SU-DHL-6 (cell line): ENCODE measurements around the gene RNF141.

Experiments
- H2AFZ ChIP-seq: fragments of 200-600 bp; sonication (generic); 2 replicates; pipeline ENCODE4 v1.6.1; 2014; ENCODE audit warnings: low read depth, mild to moderate bottlenecking, moderate library complexity, mixed read lengths, antibody characterized with exemption, low read length; ENCODE audit not compliant: severe bottlenecking
- H3F3A ChIP-seq: fragments of 200-600 bp; shearing (Covaris generic); 2 replicates; pipeline ENCODE4 v1.6.0; 2016; ENCODE audit warnings: antibody characterized with exemption, mild to moderate bottlenecking; ENCODE audit not compliant: insufficient read depth
- H3K27ac ChIP-seq: fragments of 200-600 bp; sonication (generic); 2 replicates; pipeline ENCODE4 v1.5.1; 2016; ENCODE audit warnings: low read depth, mild to moderate bottlenecking, low read length, moderate library complexity, mixed read lengths
- H3K27me3 ChIP-seq: fragments of 200-600 bp; sonication (generic), shearing (Covaris generic); 2 replicates; pipeline ENCODE4 v1.6.0; 2014; ENCODE audit warnings: mild to moderate bottlenecking, low read length
- H3K36me3 ChIP-seq: fragments of 200-600 bp; sonication (generic); 2 replicates; pipeline ENCODE4 v1.6.1; 2014; ENCODE audit warnings: mild to moderate bottlenecking, low read length, mixed read lengths
- H3K4me2 ChIP-seq: fragments of 300-600, 200-600 bp; shearing (Covaris generic), sonication (generic); 2 replicates; pipeline ENCODE4 v1.6.0; 2014; ENCODE audit warnings: low read length, low read depth, mild to moderate bottlenecking; ENCODE audit not compliant: poor library complexity, severe bottlenecking
- H3K4me3 ChIP-seq: fragments of 200-600 bp; sonication (generic); 2 replicates; pipeline ENCODE4 v1.5.1; 2014; ENCODE audit warnings: antibody characterized with exemption, low read length, mild to moderate bottlenecking, mixed read lengths; ENCODE audit not compliant: insufficient read depth, poor library complexity, severe bottlenecking
- H3K79me2 ChIP-seq: fragments of 200-600 bp; sonication (generic); 2 replicates; pipeline ENCODE4 v1.6.1; 2014; ENCODE audit warnings: mild to moderate bottlenecking, low read length, moderate library complexity; ENCODE audit not compliant: insufficient read depth
- H3K9ac ChIP-seq: fragments of 200-600 bp; sonication (generic); 2 replicates; pipeline ENCODE4 v1.7.0; 2014; ENCODE audit warnings: mild to moderate bottlenecking, low read length
- H3K9me2 ChIP-seq: fragments of 200-600 bp; sonication (generic); replicated peaks from 2 replicates; pipeline ENCODE4 v1.6.1; 2014; ENCODE audit warnings: low read length; ENCODE audit not compliant: insufficient read depth
- H3K9me3 ChIP-seq: fragments of 200-600 bp; sonication (generic); 2 replicates; pipeline ENCODE4 v1.6.1; 2014; ENCODE audit warnings: low read length, mixed read lengths; ENCODE audit not compliant: insufficient read depth
- H4K20me1 ChIP-seq: fragments of 200-600 bp; sonication (generic); 2 replicates; pipeline ENCODE4 v1.6.1; 2014; ENCODE audit warnings: low read depth, mild to moderate bottlenecking, antibody characterized with exemption, low read length, moderate library complexity, mixed read lengths
- EZH2phosphoT487 ChIP-seq: fragments of 200-600 bp; sonication (generic), shearing (Covaris generic); conservative IDR thresholded peaks from 2 replicates; pipeline ENCODE4 v1.6.1; 2018; ENCODE audit warnings: mild to moderate bottlenecking, antibody characterized with exemption, low read length, moderate library complexity, mixed read lengths
- TF ChIP-seq, protein P1 (sequence below): fragments of 200-600 bp; sonication (generic); IDR thresholded peaks from one replicate; pipeline ENCODE4 v1.5.1; 2017; ENCODE audit warnings: antibody characterized with exemption, mild to moderate bottlenecking, low read length, moderate library complexity; ENCODE audit not compliant: insufficient read depth, poor library complexity, severe bottlenecking

RNF141 gene

DNA sequence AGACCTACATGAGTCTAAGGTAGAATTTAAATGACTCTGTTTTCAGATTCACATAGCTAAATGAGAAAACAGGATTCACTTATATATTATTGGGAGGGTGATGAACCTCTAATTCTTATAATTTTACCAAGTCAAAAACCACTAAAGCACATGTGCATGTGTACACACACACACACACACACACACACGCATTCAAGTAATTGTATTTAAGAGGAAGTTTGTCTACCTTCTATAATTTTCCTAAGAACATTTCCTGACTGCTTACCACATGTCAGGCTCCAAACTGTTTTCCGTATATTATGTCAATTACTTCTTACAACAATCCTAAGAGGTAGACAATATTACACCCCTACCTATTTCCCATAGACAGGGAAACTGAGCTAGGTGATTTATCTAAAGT lies 6.7 kb downstream of the RNF141 start:
- H3K27ac ChIP-seq: no peak overlapping the region
- no peaks in the 10 kb centered on the region for H3K9me2 ChIP-seq
- H3K36me3 ChIP-seq: peaks cover 4% of the 10 kb centered on the region; the same call in 1 of the 2 replicates
- TF ChIP-seq EZH2phosphoT487: no peak
- TF ChIP-seq, protein P1, sequence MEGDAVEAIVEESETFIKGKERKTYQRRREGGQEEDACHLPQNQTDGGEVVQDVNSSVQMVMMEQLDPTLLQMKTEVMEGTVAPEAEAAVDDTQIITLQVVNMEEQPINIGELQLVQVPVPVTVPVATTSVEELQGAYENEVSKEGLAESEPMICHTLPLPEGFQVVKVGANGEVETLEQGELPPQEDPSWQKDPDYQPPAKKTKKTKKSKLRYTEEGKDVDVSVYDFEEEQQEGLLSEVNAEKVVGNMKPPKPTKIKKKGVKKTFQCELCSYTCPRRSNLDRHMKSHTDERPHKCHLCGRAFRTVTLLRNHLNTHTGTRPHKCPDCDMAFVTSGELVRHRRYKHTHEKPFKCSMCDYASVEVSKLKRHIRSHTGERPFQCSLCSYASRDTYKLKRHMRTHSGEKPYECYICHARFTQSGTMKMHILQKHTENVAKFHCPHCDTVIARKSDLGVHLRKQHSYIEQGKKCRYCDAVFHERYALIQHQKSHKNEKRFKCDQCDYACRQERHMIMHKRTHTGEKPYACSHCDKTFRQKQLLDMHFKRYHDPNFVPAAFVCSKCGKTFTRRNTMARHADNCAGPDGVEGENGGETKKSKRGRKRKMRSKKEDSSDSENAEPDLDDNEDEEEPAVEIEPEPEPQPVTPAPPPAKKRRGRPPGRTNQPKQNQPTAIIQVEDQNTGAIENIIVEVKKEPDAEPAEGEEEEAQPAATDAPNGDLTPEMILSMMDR: no peak
- no peaks in the 10 kb centered on the region for H3K9me3 ChIP-seq
- H3K79me2 ChIP-seq: no peaks in the 10 kb centered on the region
- H3K4me3 ChIP-seq: no peak overlapping the region
- no peak overlapping the region for H3K9ac ChIP-seq
- no peak overlapping the region for H2AFZ ChIP-seq
- H3K27me3 ChIP-seq: no peaks in the 10 kb centered on the region
- H3F3A ChIP-seq: no peaks in the 10 kb centered on the region
- 0 out of 2 replicates have a peak, but pooled peaks cover 5% of the 10 kb centered on the region for H4K20me1 ChIP-seq
- H3K4me2 ChIP-seq: no peak overlapping the region

DNA sequence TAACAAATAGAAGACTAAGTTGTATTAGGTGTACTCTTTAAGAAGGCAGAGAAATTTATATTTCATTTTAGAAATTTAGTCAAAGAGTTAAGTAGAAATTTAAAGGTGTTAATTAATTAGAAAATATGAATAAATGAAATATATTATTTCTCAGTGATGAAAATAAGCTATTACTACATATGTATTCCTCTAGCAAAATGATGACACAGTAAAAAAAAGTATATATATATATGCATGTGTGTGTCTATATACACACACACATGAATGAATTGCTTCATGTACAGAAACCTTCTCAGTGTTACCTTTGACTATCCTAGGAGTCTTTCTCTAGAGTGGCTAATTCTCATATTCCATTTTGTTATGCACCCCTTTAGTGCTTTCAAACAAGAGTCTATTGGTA lies 7.7 kb downstream of the RNF141 start:
- Histone ChIP-seq H3K36me3 (peaks cover 4% of the 10 kb centered on the region; the same call in 1 of the 2 replicates), H4K20me1 (0 out of 2 replicates have a peak, but pooled peaks cover 5% of the 10 kb centered on the region), H3K27me3 (no peaks in the 10 kb centered on the region), H2AFZ (no peak overlapping the region), H3K4me2 (no peak overlapping the region), H3K9ac (no peak overlapping the region), H3K9me3 (no peaks in the 10 kb centered on the region), H3K27ac (no peak overlapping the region), H3K4me3 (no peak overlapping the region), H3K79me2 (no peaks in the 10 kb centered on the region), H3K9me2 (no peaks in the 10 kb centered on the region), H3F3A (no peaks in the 10 kb centered on the region)
- no peak for TF ChIP-seq EZH2phosphoT487
- TF ChIP-seq, protein P1: no peak

DNA sequence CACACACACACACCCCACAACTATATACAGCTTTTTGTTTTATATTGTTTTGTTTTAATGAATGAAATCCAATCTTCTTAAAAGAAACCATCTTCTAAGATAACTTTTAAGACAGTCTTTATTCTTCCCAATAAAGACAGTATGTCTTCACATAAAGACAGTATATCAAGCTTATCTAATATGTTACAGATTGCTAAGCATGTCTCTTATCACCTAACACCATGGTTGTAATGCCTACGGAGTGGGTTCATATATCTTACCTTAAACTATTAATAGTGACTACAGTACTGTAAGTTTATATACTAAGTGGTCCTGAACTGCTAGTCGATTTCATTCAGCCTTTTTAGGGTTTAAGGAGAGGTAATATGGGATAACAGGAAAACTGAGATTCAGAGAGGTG lies 8.5 kb downstream of the RNF141 start:
- no peaks in the 10 kb centered on the region for H3K27me3 ChIP-seq
- H3F3A ChIP-seq: no peaks in the 10 kb centered on the region
- peaks cover 7% of the 10 kb centered on the region; the same call in 1 of the 2 replicates for H3K36me3 ChIP-seq
- no peak overlapping the region for H3K4me2 ChIP-seq
- no peak overlapping the region for H3K4me3 ChIP-seq
- no peaks in the 10 kb centered on the region for H3K9me2 ChIP-seq
- H3K79me2 ChIP-seq: no peaks in the 10 kb centered on the region
- no peak for TF ChIP-seq EZH2phosphoT487
- TF ChIP-seq, protein P1: no peak
- H3K9me3 ChIP-seq: no peaks in the 10 kb centered on the region
- 0 out of 2 replicates have a peak, but pooled peaks cover 5% of the 10 kb centered on the region for H4K20me1 ChIP-seq
- no peak overlapping the region for H3K9ac ChIP-seq
- no peak overlapping the region for H2AFZ ChIP-seq
- H3K27ac ChIP-seq: no peak overlapping the region
